NCI-H2081 treated with DMSO at 0.1 percent for 48 hours (cell line): ENCODE measurements around the gene CRAT.
"Not testable (repeated sequence)": the region's sequence is repeated elsewhere in the genome, so short reads cannot be mapped to it uniquely, and the experiment has no call there.

ENCODE experiments used
- DNase-seq: peaks from one replicate; lab custom pipeline; 2025; lab: John Stamatoyannopoulos, UW

CRAT gene

DNA sequence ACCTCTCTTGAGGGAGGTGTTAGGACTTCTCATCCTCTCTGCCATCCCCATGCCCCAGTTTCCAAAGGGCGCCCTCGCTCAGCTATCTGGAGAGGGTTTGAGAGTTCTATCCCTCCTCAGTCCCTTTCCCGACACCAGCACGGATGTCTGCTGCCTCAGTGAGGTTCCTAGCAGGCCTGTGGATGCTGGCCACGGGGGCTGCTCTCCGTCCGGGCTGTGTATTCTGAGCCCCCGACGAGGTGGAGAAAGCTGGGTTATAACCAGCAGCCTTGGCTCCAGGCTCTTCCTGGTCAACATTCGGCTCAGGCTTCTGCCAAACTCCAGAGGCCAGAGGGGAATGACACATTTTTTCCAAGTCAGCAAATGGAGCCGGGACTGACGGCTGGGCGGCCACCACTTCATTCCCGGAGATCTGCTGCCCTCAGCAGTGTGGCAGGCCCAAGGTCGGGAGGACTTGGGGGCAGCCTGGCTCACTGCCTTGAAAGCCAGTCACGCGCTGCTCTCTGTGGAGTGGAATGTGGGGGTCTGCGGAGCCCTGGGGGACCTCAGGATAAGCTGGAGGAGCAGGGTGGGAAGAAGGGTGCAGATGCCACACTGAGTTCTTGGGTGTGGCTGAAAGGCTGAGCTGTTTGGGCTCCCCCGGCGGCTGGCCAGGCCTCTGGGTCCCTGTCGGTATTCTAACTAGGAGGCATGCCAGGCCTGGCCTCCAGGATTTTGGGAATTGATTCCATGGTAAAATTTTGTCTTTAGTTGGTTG lies 28.1 kb upstream of the CRAT start:
- DNase-seq, result no peak

DNA sequence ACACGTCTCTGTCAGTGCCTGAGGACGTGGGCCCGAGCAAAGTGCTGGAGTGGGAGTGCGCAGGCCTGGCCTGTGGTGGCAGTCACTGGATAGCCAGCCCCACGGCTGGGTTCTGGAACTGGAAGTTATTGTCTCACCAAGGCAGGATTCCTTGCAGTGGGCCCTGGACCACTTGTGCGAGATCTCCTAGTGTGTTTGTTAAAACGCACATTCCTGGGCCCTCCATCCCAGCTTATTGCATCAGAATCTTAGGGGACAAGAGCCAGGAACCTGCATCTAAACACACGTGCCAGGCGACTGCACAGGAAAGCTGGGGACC lies 27.5 kb upstream of the CRAT start:
- no peak for DNase-seq

DNA sequence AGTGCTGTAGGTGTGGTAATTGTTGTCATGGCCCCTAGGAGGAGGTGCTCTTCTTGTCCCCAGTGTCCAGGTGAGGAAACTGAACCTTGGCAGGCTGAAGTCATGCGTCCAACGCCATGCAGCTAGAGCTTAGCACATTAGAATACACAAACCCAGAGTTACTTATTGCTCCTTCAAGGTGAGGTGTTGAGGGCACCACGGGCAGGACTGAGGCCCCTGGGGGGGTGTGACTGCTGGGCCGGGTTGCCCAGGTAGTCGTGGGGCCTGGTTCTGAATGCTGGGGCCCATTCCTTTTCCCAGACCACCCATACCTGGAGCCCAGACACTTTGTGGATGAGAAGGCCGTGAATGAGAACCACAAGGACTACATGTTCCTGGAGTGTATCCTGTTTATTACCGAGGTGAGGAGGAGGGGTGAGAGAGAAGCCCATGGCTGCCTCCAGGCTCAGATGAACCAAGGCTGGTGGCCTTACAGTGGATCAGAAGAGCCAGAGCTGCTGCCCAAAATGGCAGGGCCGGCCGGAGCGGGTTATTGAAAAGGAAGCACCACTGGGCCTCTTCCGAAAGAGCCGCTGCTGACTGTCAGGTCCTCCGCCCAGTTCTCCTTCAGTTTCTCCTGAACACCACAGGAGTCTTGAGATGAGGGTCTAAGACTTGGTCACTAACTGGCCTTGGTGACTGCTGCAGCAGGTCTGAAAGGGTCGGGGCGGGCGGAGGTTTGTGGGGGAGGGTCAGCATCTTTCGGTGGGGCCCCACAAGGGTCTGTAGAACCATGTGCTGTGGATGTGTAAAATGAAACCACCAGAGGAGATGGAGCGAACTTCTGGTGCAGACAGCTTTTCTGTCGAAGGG lies 26.9 kb upstream of the CRAT start:
- DNase-seq, result no peak

DNA sequence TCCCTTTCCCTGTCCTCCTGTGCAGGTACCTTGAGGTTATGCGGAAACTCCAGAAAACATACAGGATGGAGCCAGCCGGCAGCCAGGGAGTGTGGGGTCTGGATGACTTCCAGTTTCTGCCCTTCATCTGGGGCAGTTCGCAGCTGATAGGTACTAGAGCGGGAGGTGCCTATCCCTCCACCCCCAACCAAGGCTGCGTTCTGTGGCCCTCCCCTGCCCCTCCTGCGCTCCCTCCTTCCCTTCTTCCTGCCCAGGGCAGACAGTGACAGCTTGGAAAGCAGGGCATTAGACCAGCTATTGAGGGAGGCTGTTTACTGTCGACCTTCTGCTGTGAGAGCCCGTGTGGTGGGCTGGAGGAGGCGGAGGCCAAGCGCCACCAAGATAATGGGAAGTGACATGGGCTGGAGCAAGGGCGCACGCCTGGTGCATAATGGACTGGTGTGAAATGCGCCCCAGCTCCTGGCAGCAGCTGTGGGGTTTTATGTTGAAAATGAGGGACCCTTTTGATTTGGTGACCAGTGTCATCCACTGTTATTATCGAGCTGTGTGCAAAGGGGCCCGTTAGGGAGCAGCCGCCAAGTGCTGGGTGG lies 25.9 kb upstream of the CRAT start:
- DNase-seq, result no peak

DNA sequence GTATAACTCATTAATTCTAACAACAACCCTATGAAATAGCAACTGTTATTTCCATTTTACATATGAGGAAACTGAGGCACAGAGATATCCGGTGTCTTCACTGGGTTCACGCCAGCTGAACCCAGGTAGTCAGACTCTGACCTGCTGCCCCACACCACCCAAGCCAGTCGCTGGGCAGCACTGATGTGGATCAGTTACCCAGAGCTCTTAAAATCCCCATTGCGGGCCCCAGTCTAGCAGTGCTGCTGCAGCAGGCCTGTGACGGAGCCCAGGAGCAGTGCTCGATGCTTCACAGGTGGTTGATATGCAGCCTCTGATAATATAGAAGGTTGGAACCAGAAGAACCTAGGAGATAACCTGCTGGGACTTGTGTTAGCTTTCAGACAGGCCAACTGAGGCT lies 24.9 kb upstream of the CRAT start:
- DNase-seq, result no peak

DNA sequence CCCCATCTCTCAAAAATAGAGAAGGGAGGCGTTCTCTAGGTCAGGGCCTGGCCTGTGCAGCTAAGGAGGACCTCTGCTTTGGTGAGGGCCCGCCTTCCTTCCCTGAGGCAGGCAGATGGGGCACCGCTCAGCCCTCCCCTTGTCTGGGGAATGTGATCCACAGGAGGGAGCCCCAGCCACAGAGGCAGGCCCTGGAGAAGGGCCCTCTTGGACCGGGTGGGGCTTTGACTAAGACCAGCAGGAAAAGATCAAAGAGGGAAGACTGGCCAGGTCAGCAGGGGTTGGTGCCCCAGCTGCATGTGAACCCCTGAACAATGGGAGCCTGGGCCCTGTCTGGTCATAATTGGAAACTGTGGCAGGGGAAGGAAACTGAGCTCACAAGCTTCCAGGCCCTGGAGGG lies 22.5 kb upstream of the CRAT start:
- DNase-seq, result no peak

DNA sequence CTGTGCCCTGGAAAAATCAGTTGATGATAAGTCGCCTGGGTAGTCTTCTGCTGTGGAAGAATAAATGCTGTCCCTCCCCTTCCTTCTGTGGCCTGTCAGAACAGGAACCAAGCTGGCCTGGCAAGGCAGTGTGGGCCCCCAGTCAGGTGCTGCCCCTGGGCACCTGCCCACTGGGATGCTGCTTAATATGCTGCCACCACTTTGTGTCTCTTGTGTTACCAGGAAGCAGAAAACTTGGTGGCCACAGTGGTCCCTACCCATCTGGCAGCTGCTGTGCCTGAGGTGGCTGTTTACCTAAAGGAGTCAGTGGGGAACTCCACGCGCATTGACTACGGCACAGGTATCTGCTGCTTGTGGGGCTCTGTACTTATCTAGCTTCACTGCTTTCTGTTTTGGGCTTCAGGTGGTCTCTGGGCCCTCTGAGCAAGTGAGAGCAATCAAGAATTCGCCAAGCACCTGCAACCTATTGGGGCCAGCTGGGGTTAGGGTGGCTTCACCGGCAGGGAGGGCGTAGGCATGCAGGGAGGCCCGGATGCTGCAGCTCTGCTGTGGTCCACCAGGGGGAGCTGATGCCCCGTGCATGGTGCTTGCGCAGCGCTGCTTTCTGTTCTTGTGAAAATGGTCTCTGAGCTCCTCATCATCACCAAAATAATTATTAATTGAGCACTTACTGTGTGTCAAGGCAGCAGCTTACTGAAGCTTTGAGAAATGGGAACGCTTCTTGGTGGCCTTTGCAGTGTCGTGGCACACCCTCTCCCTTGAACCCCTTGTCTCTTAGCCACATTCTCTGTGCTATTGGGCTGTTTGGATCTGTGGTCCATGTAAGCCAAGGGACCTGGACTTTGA lies 20.9 kb upstream of the CRAT start:
- DNase-seq, result no peak

DNA sequence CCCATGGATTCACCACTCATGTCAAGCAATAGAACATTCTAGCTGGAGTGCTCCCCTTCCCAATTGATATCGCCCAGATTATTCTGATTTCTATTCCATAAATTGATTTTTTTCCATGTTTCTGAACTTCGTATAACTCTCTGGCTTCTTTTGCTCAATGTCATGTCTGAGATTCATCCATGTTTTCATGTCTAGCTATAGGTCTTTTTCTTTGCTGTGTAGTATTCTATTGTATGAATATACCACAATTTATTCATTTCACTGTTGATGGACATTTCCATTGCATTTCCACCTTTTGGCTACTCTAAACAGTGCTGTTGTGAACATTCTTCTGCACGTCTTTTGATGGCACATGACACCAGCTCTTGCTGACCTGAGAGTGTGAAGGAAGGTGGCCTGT lies 20.2 kb upstream of the CRAT start:
- no peak for DNase-seq

DNA sequence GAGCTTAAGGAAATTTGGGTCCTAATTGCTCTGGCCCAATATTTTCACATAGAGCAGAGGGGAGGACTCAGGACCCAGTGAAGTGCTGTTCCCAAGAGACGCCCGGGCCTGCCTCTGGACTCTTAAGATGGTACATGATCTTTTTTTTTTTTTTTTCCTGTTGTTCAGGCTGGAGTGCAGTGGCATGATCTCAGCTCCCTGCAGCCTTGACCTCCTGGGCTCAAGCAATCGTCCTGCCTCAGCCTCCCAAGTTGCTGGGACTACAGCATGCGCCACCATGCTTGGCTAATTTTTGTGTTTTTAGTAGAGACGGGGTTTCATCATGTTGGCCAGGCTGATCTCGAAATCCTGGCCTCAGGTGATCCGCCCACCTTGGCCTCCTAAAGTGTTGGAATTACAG lies 19.7 kb upstream of the CRAT start:
- not testable (repeated sequence) for DNase-seq

DNA sequence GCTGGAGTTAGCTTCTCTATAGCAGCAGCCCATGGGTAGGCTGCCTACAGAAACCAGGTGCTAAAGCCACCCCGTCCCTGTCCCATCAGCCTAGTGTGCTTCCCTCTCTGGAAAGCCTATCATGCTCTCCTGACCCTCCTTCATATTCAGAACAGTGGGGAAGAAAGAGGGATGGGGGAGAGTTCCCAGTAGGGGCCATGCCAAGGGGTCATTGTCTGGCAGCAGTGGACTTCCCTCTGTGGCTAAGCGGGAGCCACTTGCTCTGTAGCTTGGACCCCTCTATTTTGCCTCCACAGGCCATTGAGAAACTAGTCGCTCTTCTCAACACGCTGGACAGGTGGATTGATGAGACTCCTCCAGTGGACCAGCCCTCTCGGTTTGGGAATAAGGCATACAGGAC lies 18.1 kb upstream of the CRAT start:
- DNase-seq, result no peak

DNA sequence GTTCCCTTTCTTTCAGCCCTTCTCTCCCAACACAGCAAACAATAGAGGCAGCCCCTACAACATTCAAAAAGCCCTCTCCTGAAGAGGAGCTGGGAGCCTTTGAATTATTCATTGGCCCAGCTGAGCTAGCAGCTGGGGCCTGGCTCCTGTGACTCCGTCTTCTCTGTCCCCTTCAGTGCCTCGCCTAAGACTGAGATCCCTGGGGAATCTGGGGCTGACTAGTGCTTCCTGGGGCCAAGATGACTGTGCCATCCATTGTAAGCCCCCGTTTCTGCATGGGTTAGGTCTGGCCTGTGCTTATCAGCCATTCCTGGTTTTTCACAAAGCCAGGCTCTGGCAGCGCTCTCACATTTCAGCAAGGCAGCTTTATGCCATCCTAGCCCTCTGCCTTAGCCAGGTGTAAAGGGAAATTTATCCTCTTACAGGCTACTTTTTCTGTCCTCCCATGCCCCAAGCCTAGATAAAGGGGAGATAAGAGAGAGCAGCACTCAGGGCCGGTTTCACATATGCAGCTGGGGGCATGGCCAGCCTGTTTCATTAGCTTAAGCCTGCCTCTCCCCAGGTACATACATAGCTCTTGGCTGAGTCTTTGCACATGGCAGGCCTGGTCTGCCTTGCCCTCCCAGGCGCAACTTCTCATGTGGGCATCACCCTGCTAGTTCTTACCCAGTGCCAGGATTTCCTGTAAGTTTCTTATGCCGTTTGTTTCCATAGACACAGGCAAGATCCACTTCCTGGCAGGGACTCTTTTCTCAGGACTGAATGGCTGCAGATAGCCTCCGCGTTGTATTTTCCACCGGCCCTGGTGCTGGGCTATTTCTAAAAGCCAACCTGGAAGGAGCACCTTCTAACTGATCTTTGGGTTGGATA lies 16.4 kb upstream of the CRAT start:
- DNase-seq, result no peak

DNA sequence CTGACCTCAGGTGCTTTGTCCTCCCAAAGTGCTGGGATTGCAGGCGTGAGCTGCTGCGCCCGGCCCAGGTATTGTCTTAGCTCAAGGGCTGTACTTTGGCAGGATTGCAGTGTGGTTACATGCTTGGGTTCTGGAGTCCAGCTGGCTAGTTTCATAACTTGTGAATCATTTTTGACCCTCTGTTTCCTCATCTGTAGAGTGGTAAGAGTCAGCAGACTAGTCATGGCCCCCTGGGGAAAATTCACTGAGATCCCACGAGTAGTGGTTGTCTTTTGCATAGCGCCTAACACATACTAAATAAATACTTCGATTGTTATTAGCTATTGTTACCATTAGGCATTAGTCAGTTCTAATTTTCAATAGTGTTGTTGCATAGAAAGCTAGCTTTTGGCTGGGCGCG lies 14.9 kb upstream of the CRAT start:
- no peak for DNase-seq

DNA sequence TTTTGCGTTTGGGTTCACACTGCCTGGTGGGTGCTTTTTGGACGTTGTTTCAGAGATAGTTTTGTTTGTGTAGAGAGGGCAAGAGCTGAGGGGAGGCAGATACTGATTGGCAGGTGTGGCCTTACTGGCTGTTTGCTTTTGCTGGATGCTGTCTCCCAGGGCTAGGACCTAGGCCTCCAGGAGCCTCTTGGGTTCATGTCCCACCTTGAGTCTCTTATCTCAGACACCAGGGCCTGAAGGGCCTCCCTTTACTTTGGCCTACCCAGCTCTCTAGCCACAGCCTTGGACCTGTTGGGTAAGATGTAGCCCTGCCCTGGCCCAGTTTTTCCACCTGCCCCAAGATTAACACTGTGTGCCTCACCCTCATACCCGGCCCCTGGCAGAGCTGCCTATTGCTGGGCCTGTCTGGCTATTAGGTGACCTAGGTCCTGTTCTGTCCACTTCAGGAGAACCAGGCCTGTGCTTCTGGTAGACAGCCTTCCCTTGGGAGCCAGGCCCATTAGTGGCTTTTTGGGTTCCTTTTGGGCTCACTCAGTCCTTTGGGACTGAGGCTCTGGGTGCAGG lies 14.0 kb upstream of the CRAT start:
- DNase-seq, result no peak

DNA sequence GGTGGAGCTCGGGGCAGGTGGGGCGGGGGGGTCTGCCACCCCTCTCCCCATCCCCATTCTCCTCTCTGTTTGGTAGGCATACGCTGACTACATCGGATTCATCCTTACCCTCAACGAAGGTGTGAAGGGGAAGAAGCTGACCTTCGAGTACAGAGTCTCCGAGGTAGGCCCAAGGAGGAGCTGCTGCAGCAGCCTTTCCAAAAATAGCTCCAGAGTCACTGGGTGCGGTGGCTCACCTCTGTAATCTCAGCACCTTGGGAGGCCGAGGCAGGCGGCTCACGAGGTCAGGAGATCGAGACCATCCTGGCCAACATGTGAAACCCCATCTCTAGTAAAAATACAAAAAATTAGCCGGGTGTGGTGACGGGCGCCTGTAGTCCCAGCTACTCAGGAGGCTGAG lies 12.4 kb upstream of the CRAT start:
- not testable (repeated sequence) for DNase-seq

DNA sequence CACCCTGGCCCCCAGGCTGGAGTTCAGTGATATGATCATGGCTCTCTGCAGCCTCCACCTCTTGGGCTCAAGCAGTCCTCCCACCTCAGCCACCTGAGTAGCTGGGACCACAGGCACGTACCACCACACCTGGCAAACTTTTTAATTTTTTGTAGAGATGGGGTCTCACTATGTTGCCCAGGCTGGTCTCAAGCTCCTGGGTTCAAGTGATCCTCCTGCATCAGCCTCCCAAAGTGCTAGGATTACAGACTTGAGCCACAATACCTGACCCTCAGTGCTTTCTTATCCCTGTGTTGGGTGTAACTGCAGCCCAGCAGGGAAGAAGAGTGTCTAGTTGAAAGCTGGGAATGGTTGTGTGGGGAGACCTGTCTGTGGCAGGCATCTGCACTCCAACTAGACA lies 11.5 kb upstream of the CRAT start:
- DNase-seq, result no peak

DNA sequence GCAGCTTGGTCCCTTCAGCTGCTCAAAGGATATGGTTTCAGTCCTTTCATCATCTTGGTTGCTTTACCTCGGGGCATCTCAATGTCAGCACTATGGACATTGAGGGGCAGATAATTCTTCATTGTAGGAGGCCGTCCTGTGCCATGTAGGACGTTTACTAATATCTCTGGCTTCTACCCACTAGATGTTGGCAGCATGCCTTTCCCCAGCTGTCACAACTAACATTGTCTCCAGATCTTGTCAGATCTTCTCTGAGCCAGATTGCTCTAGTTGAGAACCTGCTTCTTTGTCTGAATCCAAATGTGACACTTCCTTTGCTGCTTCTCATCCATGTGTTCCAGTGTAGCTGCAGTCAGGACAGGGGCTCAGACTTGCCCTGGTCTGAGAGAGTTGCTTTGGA lies 10.9 kb upstream of the CRAT start:
- no peak for DNase-seq

DNA sequence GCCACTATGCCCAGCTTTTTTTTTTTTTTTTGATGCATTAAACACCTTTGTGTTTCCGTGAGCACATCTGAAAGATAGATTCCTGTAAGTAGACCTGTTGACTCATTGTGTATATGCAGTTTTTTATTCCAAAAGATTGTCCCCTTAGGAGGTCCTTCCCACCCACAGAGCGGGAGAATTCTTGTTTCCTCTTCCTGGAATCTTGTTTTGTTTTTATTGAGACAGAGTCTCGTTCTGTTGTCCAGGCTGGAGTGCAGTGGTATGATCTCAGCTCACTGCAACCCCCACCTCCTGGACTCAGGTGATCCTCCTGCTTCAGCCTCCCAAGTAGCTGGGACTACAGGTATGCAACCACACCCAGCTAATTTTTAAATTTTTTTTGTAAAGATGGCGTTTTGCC lies 8.2 kb upstream of the CRAT start:
- DNase-seq, result no peak

DNA sequence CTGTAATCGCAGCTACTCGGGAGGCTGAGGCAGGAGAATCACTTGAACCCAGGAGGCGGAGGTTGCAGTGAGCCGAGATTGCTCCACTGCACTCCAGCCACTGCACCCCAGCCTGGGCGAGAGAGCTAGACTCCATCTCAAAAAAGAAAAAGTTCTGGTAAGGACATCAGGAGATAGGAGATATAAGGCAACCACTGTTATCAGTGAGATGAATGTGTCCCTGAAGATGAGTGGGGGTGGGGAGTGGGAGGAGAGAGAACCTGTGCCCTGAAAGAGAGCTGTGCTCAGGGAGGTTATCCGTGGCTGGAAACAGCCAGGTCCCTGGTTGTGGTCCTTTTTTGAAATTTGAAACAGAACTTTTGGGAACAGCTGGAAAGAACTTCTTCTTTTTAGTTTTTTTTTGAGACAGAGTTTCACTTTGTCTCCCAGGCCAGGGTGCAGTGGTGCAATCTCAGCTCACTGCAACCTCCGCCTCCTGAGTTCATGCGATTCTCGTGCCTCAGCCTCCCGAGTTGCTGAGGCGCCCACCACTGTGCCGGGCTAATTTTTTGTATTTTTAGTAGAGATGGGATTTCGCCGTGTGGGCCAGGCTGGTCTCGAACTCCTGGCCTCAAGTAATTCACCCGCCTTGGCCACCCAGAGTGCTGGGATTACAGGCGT lies 3.2 kb upstream of the CRAT start:
- DNase-seq, result no peak

DNA sequence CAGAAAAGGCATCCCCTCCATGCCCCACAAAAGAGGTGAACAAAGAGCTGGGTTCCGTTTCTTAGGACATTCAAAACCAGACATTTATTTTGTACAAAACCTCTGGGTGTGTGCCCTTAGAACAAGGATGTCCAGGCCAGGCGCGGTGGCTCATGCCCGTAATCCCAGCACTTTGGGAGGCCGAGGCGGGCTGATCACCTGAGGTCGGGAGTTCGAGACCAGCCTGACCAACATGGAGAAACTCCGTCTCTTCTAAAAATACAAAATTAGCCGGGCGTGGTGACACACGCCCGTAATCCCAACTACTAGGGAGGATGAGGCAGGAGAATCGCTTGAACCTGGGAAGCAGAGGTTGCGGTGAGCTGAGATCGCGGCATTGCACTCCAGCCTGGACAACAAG lies 1.9 kb upstream of the CRAT start:
- not testable (repeated sequence) for DNase-seq

DNA sequence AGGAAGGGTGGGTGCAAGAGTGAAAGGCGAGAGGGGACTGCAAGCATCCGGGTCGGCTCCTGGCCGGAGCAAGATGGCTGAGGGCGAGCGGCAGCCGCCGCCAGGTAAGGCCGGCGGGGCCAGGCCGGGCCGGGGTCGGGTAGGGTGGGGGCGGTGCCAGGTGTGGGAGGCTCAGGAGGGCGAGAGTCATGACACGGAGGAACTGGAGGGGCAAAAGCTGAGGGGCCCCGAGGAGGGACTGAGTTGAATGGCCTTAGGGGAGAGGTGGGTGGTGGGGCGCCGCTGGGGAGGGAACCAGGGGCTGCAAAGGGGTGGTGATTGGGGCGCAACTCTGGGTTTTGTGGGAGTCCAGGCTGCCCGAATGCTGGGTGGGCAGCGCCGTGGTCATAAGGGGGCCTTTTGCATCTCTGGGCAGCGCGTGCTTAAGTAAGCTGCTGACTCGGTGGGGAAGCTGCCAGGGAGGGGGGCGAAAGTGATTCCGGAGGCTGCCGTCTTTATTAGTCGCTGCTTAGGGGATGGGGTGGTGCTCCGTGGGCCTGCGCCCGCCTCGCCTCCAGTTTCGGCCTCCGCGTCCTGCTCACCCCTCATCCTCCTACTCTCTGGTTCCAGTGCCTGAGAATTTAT lies 1.0 kb upstream of the CRAT start:
- no peak for DNase-seq
